ENCODE results near the gene PLA2G2F.
"Not testable (repeated sequence)": the region's sequence is repeated elsewhere in the genome, so short reads cannot be mapped to it uniquely, and the experiment has no call there.

The PLA2G2F gene

DNA sequence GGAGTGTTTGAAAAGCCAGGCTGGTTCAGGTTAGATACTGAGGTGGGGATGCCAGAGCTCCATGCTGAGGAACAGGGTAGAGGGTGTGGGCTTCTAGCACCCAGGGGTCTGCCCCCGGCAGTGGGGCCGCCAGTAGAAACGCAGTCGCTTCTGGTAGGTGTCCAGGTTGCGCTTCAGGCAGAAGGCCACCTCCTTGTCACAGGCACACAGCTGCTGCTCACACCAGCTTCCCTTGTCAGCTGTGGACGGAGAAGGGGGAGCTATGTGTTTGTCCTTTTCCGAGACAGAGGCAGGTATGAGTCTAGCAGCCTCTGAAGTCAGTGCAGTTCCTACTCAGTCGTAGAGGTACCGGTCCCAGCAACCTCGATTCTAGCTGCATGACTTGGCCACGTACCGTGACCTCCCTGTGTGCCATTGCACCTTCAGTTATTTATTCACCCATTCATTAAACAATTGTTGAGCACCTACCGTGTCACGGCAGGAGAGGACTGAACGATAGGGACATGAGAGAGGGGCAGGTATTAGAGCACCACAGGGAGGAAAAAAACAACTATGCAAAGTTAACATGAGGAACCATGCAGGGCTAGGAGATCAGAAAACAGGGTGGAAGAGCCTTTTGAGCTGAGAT lies 25.0 kb upstream of the PLA2G2F start:
- DNase-seq (ENCODE audit: low spot score), result no peak

DNA sequence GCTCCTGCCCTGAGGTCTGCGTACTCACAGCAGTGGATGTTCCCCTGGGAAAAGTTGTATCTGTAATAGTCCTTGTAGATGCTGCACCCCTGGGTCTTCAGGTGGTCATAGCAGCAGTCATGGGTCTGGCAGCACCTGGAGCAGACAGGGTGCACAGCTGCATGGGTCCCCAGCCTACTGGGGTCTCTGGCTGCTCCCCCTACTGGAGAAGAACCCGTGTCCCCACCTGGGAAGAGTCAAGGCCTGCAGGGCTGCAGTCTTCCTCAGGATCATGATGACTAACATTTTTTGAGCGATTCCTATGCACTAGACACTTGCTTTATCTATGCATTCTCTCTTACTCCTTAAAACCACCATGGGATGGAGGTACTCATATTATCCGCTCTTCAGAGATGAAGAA lies 23.6 kb upstream of the PLA2G2F start:
- DNase-seq (ENCODE audit: low spot score), result no peak

DNA sequence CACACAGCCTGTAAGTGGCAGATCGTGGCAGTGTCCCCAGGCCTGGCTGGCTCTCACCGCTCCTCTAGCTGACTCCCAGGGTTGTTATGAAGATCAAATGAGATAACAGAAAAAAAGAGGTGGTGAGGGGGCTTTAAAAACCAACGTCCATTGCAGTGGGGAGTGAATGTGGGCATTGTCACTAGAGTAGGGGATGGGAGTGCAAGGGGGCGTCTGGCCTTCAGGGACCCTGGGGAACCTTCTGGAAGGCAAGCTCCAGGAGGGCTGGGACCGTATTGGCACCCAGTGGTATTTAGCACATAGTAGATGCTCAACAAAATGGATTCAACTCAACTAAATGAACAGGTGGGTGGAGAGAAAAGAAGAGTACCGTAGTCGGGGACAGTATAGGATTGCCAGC lies 23.2 kb upstream of the PLA2G2F start:
- DNase-seq (ENCODE audit: low spot score), result no peak

DNA sequence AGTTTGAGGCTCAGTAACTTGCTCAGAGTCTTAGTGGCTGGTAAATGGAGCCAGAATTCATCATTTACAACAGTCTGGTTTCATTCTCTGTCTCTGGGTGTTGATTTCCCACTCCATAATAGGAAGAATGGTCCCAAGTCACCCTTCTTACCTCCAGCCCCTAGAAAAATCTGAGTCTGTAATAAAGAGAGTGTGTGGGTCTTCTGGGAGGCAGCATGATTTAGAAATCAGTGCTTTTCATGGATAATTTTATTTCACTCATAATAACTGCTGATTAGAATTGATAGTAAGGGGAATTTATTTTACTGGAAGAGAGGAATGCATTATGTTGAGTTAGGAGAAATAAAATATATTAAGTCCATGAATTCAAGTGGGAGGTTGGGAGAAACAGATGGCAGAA lies 21.9 kb upstream of the PLA2G2F start:
- no peak for DNase-seq (ENCODE audit: low spot score)

DNA sequence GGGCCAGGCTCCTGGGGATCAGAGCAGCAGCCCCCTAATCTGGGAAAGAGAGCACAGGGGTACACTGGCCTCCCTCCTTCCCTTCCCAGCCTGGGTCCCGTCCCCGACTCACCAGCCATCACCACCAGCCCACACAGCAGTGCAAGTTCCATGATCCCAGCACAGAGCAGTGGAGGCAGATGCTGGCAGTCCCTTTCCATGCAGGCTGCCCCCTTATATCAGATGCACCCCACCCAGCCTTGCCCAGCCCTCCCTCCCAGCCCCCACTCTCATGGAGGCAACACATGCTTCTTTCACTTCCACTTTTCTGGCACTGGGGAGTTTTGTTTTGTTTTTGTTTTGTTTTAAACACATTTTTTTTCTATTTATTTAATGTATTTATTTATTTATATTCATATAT lies 19.8 kb upstream of the PLA2G2F start, which contains the start of gene PLA2G2D:
TSS of gene PLA2G2D (minus strand) at position 190 of the 400 bp plus-strand sequence. CDS start at position 152, 38 bp downstream.
- DNase-seq (ENCODE audit: low spot score), result no peak

DNA sequence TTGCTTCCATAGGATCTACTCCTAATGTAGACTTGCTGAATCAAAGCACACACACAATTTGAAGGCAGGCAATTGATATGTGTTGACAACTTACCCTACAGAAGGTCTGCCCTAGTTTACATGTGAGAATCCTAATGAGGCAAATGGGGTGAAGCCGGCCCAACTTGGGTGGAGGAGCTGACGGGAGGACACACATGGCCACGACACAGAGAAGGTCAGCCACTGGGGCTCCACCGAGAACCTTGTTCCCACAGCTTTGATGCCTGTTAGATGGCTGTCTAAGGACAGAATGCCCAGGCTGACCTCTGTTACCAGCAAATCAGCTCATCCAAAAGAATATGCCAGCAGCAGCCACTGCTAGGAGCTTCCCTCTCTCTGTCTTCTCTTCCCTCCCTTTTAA lies 18.3 kb upstream of the PLA2G2F start:
- no peak for DNase-seq (ENCODE audit: low spot score)

DNA sequence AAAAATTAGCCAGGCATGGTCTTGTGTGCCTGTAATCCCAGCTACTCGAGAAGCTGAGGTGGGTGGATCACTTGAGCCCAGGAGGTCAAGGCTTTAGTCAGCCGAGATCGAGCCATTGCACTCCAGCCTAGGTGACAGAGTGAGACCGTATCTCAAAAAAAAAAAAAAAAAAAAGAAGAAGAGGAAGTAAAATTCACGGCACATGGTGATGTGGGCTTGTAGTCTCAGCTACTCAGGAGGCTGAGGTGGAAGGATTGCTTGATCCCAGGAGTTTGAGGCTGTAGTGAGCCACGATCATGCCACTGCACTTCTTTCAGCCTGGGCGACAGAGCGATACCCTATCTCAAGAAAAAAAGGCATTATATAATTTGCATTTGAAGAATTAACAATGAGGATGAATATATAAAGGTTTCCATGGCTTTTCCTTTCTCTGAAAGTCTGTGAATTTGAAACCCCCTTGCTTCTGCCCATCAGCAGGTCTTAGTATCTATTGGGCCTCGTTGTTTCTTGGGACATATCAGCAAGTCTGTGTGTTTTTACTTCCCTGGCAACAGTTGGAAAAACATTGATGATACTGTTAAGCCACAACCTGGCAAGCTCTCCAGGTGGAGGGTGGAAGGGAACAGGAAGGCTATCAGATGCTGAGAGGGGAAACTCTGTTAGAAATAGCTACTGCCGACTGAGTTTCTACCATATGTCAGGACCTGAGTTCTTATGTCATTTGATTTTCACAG lies 15.2 kb upstream of the PLA2G2F start:
- DNase-seq (ENCODE audit: low spot score), result no peak

DNA sequence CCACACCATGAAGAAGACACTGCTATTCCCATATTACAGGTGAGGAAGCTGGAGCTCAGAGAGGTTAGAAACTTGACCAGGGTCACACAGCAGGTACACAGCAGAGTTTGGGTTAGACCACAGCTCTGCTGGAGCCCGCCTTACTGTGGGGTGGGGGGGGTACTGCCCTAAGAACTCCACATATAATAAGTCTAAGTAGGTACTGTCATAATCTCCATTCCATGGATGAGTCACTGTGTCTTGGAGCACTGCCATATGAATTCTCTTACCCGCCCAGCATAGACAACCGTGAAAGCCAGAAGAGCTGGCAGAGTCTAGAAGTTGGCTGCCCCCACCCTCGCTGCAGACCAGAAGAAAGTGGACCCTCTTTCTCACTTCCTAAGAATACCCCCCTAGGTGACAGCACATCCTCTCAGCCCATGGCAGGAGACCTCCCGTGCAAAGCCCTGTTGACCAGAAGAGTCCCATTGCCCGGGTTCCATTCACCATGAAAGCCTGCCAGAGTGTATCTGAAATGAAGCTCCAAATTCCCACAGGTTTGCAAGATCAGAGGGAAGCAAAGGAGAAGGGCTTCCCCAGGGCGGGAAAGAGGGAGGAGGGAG lies 14.6 kb upstream of the PLA2G2F start:
- no peak for DNase-seq (ENCODE audit: low spot score)

DNA sequence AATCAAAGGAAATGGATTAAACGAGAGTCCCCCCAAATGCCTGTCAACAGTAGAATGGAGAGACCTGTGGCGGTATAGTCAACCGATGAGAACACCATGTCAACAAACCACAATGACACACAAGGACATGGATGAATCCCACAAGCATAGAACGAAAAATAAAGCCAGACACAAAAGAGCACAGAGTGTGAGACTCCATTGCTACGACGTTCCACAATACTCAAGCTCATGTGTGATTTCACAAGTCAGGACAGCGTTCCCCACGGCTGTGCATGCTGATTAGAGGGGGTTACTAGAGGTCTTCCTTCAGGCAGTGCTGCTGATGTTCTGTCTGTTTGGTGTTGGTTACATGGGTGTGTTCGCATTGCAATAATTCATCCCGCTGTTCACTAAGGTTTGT lies 14.0 kb upstream of the PLA2G2F start:
- no peak for DNase-seq (ENCODE audit: low spot score)

DNA sequence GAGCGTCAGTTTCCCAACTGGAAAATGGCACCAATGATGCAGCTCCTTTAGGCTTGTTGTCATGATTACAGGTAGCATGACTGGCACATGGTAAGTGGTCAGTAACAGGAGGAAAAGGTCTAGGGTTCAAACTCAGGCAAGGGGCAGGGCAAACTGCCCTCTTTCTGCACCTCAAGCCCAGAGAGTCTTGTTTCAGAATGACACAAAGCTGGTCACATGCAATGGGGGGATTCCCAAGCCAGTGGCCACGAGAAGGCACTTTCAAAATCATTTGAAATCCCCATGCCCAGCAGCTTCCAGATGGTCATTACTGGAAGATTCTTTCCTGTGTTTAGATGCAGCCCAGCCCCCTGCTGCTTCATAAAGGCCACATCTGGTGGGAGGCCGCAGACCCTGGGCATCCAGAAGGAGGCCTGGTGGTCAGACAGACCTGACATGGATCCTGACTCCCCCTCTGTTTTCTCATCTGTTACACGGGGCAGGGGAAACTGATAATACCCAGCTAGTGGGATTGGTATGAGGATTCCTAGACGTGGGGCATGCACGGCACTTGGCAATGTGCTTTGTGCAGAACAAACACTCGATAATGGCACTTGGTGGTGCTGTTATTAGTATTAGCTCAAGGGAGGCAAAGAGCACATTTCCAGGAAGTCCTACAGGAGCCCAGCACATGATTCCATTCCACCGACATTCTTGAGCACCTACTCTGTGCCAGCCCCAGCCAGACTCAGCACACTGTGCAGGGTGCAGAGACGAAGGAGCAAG lies 12.9 kb upstream of the PLA2G2F start:
- DNase-seq (ENCODE audit: low spot score), result no peak

DNA sequence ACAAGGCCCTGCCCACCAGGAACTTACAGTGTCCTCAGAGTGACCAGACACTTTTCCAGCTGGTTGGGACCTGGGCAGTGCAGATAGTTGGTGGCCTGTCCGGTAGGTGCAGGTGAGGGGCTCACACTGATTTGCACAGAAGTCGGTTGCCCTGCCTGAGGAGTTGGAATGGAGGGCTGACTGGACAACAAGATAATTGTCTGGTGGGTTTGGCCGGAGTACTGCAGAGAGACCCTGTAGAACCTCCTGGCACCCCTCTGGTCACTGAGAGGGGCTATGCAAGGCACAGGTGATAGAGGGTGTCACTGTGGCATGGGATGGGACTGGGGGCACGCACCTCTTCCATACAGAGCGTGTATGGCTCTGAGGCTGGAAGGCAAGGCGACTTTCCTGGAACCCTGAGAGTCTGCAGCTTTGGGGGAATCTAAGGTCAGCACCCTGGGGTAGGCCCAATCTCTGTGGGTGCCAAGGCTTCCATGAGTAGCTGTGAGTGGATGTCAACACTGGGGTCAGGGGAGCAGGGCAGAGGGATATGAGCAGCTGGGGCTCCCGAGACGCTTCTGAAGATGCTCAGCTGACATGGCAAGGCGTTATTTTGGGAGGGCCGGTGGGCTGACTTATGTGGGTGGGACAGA lies 12.2 kb upstream of the PLA2G2F start:
- DNase-seq (ENCODE audit: low spot score), result no peak

DNA sequence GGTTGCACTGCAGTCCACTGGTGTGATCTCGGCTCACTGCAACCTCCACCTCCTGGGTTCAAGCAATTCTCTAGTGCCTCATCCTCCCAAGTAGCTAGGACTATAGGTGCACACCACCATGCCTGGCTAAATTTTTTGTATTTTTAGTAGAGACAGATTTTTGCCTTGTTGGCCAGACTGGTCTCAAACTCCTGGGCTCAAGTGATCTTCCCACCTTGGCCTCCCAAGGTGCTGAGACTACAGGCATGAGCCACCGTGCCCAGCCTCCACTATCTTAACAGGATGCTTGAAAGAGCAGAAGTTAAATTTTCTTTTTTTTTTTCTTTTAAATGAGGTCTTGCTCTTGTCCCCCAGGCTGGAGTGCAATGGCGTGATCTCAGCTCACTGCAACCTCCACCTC lies 8.6 kb upstream of the PLA2G2F start:
- DNase-seq (ENCODE audit: low spot score), result not testable (repeated sequence)

DNA sequence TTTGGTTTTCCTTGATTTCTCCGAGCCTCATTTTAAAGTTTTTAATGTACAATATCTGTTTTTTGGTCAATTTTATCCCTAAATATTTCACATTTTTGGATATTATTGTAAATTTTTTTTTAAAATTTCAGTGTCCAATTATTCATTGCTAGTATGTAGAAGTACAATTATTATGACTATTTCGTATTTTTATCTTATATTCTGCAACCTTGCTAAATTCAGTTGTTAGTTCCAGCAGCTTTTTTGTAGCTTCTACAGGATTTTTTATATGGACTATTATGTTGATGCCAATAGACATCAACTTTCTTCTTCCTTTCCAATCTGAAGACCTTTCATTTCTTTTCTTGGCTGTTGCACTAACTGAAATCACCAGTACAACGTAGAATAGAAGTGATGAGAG lies 4.1 kb upstream of the PLA2G2F start:
- no peak for DNase-seq (ENCODE audit: low spot score)

DNA sequence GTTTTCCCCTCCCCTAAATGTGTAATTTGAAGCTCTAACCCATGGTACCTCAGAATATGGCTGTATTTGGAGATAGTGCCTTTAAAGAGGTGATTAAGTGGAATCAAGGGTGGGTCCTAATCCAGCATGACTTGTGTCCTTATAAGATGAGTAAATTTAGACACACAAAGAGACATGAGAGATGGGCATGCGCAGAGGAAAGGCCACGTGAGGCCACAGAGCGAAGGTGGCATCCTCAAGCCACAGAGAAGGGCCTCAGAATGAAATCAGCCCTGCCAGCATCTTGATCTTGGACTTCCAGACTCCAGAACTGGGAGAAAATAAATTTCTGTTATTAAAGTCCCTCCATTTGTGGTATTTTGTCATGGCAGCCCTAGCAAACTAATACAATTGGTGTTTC lies 2.9 kb upstream of the PLA2G2F start:
- no peak for DNase-seq (ENCODE audit: low spot score)

DNA sequence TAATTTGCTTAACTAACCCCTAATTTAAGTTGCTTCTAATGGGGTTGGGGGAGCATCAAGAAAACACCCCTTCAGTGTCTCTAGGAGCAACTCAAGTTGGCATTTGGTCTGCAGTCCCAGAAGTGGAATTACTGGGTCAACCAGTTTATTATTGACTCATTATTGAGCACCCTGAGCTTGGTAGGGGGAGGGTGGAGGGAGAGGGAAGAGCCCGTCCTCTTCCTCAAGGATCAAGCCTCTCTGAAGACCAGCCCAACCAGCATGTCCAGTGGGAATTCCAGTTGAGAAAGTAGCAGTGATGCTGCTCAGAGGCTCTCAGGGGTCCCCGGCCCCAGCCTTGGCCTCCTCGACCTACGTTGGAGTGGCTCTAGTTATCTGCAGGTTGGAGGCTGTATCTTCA lies 2.1 kb upstream of the PLA2G2F start:
- DNase-seq (ENCODE audit: low spot score), result no peak

DNA sequence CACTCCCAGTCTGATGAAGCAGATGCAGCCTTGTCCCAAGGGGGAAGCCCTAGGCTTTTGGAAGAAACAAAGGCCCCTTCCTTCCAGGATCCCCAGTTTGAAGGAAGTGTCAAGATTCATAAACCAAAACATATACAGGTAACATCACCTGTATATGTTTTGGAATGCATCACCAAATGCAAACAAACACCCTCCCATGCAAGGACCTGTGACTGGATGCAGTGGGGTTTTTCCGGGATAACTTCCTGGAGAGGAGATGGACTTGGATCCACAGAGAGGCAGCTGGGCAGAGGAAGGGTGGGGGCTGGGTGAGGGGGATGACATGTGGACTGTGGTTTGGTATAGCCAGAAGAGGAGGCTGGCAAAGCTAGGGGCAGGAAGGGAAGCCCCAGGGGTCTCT lies 1.5 kb upstream of the PLA2G2F start:
- no peak for DNase-seq (ENCODE audit: low spot score)

DNA sequence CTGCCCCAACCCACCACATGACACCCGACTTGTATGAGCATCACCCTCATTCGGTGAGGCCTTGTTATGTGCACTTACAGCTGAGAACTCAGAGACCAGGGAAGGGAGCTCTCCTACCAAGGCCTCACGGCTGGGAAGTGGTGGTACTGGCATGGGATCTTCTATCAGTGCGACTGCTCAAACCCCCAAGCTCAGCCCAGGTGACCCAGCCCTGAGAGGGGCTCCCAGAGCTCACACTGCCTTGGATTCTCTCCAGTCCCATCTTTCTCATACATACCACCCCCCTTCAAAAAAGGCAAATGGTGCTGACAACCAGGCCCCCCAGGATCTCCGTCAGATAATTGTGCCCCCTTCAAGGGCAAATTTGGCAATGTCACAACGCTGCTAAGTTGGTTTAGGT lies 777 bp upstream of the PLA2G2F start:
- DNase-seq (ENCODE audit: low spot score), result no peak

DNA sequence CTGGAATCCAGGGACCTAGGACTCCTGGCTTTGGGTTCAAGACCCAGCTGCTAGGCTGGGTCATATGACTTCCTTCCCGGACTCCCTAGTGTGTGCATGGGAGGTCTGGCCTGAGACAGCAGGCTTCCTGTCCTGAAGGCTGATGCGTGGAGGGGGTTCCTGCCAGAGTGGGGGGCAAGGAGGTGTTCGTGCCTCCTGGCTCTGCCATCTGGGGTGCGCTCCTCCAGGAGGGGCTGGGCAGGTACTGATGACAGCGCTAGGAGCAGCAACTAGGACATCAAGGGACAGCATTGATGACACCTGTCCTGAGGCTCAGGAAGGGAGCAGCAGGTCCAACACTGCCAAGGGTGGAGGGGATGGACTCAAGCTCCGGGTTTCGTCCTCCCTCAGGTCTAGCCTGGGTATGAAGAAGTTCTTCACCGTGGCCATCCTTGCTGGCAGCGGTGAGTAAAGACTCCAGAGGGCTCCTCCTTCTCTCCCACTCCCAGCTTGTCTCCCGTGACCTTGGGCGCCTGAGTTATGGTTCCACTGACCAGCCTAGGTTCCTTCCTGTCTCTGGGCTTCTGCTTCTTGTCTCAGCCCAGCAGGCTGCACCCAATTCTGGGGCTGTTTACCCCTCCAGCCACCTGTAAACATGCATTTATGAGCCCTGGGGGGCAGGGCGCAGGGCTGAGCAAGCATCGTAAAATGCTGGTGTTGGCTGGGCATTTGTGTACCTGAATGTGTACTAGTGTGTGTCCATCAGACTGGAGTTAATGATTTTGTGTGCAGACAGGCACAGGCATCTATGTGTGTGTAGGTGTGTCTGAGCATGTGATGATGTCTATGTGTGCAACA lies 871 bp downstream of the PLA2G2F start:
- DNase-seq (ENCODE audit: low spot score), result no peak

DNA sequence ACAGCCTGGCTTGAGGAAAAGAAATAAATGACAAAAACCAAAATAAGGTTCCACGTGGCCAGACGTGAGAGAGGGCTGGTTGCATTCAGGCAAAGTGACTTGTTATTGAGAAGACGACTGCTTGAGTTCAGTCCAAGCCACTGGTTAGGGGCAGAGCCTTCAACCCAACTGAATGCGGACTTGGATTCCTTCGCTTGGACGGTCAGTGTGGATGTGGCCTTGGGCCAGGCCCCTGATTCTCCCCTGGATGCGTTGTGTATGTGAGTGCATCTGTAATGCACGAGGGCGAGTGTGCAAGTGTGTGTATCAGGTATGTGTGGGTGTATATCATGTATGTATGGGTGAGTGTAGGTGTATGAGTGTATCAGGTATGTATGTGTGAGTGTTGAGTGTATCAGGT lies 1.9 kb downstream of the PLA2G2F start:
- DNase-seq (ENCODE audit: low spot score), result no peak

DNA sequence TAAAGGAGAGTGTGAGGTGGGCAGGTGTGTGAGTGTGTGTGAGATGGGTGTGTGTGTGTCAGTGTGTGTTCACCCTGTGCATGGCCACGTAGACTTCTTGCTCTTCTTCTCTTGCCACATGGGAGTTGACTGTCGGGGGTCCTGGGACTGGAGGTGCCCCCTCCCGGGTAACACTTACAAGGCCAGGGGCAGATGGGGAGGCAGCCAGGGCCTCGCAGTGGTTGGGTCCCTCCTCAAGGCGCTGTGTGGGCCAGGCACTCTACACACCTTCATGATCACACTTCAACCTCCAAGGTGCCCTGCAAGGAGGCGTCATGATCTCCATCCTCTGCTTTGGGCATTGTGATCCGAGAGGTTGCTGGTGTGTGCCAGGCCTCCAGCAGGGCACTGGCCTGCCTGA lies 2.3 kb downstream of the PLA2G2F start:
- DNase-seq (ENCODE audit: low spot score), result no peak

DNA sequence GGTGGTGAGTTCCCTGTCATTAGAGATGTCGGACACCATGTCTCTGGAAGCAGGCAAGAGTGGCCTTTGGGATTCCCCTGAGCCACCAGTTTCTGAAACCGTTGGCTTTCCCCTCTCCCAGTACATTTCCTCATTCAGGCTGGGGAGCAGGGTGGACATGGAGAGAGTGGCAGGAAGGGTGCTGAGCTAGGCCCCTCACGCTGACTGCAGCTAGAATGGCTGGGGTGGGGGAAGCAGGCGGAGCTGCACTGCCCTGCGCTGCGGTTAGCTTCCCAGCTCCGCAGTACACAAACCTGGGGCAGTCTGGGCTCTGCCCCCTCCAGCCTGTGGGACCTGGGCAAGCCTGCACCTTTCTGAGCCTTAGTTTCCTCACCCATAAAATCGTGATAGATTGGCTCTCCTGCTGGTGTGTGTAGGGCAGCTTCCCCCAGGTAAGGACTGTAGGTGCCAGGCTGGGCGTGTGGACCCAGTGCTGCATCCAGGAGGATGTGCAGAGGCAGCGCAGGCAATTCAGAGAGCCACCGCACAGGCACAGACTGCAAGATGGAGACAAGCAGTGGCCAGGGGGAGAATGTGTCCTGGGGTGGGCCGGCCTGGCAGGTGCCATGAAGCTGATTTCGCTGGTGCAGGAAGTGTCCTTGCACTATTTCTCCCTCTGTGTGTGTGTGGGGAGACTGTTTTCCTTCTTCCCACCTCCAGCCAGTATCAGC lies 3.0 kb downstream of the PLA2G2F start:
- DNase-seq (ENCODE audit: low spot score), result no peak

Data from cerebellar cortex (tissue), 1 donor.